HG02981 (cell line): ENCODE data around the gene TCF7L2.

Experiments
- ATAC-seq: cut with Tn5 transposase; IDR thresholded peaks from one replicate; pipeline ENCODE4 v1.9.1; 2021; ENCODE audit warnings: mild to moderate bottlenecking, moderate library complexity; ENCODE audit not compliant: unreplicated experiment

Gene TCF7L2

DNA sequence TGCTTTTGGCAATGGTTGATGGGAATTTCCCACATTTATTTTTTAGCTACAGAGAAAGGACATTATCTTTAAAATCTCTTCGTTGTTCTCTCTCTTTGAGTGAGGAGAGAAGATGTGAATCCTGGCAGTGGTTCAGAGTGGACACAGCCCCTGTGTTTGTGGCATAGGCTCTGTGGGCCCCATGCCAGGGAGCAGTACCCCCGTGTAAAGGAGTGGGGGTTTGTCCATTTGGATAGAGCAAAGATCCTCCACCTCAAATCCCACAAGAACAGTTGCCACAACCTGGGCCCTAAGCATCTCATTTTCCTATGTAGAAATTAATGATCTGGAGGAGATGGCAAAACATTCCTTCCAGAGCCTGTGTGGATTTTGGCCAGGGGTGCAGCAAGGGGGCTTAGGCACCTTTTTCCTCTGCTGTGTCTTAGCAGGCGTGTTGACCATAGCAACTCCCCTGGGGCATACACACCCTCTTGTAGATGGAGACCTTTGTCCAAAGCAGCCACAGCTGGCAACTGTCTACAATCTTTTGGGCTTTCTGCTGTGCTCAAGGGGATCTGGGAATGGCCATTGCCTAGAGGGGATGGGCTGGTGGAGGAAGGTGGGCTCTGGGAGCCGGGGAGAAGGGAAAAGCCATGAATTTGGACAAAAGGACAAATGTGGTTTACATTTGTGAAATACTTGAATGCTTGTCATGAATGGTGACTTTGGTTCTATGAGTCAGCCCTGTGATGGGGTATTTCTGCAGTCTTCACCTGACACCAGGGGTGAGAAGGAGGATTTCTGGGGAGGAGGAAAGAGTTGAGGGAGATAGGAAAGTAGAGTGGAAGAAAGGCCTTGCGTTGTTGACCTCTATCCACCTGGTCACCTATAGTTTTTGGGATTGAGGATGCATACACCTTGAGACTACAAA is 92.0 kb downstream of the TCF7L2 start:
- ATAC-seq: no peak

DNA sequence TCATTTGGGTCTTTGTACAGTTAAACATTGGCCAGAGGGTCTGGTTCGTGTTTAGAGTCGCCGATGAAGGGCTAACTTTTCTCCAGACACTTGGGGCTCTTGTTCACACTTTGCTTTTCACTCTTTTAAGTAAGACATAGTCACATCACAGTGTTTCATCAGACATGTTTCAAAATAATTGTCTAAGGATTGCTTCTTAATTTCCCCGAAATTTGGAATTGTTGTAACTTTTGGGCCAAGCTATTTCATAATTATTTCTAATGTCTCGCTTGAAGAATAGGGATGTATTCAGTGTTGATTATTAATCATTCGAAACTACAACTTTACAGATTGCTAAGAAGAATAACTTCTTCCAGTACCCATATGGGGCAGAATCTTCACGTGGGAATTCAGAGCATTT is 92.8 kb downstream of the TCF7L2 start:
- ATAC-seq: no peak

DNA sequence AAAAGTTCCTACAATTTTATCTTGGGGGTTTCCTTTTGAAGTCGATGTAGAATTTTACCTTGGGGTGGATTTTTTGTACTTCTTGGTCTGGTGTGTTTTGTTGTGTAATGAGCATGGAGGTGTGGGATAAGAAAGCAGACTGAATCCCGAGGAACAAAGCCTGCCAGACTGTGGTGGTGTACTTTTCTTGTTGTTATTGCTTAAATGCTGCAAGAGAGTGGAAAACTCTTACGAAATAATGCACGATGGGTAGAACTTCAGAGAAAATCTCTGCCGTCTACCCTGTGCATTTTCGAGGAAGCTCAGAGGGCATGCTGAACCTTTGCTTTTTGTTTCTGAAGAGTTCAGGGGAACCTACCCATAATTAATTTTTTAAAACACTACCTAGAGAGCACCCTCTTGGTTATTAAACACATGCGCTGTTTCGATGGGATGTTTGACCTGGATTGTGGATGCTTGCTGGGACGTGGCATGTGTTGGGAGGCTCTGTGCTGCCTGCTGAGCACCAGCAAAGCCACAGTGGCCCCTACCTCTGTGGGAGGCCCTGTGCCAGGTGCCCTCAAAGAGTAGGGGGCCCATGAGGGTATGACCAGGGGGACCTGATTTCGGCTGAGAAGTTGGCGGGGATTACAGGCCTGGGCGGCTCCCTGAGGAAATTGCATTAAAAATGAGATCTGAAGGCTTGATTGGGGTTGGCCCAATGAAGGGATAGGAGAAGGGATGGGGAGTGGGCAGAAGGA is 94.1 kb downstream of the TCF7L2 start:
- ATAC-seq: no peak

DNA sequence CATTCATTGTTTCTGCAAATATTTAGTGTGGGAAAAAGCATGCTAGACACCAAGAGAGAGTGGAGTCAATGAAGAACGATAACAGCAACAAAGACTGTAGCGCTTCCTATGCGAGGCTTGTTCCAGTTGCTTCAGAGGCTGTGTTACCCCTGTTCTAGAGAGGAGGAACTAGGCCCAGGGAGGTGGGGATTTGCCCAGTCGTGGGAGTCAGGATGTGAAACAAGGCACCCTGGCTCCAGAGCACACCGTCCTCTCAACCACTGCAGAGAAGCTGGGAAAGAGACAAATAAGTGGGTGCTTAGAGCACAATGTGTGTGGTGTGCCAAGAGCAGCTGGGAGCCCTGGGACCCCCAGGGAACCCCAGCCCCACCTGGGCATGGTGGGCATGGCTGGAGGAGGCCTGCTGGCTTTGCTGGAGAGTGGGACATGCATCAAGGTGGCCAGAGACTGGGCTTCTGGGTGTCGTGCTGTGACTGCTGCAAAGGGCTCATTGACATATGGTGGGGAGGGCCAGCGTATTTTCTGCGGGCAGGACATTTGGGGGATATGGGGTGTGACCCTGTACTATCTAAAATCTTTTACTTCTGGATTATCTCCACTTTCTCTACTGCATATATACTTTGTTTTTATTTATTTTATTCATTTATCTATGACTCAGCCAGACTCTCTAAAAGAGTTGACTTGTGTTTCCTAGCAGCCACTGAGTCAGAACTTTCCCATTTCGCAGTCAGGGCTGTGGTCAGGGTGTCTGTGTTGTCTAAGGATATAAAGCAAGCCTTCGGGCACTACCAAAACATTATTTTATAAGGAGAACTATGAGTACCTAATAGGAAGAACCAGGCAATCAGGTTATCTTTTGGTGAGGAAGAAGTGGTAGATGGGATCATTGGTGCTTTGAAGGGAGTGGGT is 95.4 kb downstream of the TCF7L2 start:
- ATAC-seq: no peak

DNA sequence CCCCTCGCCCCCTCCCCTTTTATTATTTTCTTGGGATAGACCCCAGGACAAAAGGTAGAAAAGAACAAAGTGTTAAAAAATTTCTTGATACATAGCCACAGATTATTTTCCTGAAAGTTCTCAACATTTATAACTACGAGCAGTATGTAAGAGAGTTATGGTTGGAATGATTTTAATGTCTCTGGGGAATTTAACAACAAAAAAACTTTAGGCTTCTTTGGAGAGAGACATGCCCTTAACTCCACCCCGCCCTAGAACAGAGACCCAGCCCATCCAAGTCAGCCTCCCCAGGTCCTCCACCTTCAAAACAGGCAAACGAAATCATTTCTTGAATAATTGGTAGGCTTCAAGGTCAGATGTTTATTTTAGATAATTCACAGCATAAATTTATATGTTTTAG is 97.1 kb downstream of the TCF7L2 start:
- no peak for ATAC-seq

DNA sequence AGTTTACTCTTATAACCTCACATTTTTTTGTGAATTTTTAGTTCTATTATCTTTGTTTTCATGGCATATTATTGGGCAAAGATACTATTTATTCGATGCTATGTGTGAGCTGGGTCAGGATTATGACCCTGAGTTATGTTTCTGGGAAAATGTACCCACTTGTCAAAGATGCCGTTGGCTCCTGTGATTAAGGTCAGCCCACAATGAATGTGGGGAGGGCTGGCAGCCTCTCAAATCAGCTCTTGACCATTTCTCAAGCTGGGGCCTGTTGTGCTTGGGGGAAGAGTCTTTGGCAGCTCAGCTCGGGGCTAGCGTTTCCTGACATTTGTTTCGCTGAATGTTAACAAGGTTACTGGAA is 97.5 kb downstream of the TCF7L2 start:
- ATAC-seq: no peak

DNA sequence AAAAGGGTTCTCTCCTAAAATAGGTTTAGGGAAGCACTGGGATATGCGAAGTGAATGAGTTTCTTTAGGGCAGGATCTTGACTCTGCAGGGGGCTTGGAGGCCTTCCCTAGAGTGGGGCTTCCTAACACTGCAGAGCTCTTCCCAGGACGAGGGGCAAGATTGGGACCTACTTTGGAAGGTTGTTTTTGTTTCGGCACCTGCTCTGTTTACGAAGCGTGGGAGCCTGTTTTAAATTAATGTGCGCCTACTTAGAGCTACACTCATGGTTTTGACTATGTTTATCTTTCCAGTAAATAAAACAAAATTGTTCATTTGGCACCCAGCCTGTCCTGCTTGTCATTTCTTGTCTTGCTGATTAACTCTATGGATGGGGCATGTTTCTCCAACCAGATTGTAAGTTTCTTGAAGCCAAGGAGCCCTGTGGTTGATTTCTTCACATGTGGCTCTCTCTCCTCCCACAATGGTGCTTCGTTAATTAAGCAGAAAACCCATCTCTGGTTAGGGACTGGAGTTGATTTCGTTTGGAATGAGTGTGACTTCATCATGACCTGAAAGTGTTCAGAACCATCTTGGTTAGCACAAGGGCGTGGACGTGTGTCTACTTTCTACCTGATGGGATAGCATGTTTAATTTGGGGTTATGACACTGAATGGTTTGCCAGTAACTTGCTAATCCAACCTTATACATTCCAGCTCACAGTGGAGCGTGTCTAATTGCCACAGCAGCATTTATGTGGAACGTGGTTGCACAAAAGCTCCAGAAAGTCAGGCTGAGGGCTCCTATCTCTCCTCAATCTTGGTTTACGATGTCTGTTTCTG is 98.1 kb downstream of the TCF7L2 start:
- ATAC-seq: no peak

DNA sequence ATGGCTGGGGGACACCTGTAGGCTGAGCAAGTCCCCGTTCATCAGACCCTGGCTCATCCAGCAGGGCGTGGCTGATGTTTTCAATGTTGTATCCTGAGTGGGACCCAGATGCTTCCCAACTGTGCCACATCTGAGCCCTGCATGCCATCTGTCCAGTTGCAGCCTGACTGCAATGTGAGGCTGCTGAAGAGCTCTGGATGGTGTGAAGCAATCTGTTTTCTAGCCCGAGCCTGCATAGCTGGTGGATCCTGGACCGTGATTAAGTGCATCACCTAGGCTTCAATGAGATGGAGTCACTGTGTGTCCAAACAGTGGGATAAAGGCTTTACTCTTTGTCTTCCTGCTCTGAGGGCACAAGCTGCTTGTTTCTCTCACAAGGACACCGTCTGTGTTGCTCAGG is 99.8 kb downstream of the TCF7L2 start:
- ATAC-seq: no peak

DNA sequence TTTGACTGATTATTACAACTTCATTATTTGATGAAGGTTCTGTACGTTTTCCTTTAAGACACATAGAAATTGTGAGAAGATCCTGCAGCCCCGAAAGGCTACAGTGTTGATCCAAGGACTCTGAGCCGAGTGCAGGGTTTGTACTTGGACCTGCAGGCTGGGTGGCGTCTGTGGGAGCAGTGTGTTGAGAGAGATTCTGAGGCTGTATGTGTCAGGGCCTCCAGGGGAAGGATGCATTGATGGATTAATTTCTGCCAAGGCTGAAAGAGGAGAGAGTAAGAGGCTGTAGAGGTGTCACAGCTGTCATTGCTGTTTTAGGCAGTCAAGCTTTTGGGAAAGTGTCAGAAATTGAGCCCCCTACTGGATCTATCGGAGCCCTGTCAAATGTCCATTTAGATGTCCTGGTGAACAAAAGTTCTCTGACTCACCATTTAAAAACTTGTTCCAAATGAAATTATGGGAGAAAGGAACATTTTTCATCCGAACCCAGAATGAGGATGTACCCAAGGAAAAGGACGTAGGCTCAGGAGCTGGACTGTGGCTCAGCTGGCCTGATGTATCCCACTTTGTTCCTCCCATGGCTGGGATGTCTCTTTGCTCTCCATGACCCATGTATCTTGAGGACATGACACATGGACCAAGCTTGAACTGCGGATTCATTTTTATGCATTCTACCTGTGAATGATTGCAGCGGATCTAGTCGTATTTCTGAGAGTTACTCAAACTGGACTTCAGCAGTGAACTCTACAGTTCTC is 102.2 kb downstream of the TCF7L2 start:
- no peak for ATAC-seq

DNA sequence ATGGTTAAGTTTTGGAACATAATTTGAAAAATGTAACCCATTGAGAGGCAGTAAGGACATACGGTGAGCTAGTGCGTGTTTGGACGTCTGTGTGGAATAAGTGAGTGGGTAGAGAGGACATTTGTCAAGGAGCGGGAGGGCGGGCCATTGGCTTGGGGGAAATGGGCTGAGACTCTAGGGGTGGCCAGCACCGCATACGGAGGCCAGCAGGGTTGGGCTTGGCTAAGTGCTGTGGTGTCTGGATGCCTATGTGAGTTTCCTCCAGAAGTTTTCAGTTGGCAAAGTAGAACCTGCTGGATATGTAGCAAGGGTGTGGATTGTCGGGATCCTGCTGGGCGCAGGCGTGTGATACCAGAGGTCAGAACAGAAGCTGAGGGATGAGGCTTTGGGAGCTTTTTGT is 103.0 kb downstream of the TCF7L2 start:
- no peak for ATAC-seq

DNA sequence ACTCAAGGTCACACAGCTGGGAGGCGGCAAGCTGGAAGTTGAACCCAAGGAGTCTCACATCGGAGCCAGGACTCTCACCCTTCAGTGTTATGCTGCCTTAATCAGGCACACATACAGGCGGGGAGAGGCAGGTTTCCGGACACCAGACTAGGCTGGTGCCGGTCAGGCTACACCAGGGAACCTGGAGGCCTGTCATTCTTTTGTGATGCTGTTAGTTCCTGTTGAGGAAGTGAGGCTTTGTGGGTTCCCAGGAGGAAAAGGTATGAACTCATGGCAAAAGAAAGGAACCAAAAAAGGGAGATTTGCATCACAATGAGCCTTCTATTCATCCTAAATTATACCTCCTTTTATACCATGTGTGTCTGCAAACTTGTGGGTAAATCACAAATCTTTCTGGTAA is 103.8 kb downstream of the TCF7L2 start:
- no peak for ATAC-seq

DNA sequence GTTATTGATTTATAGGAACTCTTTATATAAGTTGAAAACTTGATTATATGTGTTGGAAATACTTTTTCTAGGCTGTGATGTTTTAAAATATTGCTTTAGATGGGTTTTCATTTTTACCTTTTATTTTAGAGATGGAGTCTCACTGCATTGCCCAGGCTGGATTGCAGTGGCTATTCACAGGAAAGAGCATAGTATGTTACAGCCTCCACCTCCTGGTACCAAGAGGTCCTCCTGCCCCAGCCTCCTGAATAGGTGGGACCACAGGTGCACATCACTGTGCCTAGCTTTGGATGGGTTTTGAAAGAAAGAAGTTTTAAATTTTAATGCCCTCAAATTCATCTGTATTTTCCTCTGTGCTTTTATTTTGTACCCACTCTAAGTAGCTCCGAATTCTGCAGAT is 105.4 kb downstream of the TCF7L2 start:
- no peak for ATAC-seq

DNA sequence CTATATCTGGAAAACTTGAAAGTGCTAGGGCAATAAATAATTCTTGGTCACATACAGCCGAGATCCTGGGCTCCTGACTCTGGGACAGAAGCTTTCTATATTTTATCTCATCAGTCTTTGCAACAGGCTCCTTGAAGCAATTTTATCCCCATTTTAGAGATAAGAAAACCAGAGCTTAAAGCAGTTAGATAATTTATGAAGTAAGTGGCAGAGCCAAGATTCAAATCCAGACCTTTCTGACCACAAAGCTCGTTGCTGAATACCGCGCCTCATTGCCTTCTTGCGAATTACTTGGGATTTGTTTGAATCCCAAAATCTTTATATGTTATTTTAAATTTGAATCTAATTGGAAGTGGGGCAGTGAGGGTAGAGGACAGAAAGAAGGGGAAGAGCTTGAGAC is 106.0 kb downstream of the TCF7L2 start:
- ATAC-seq: no peak

DNA sequence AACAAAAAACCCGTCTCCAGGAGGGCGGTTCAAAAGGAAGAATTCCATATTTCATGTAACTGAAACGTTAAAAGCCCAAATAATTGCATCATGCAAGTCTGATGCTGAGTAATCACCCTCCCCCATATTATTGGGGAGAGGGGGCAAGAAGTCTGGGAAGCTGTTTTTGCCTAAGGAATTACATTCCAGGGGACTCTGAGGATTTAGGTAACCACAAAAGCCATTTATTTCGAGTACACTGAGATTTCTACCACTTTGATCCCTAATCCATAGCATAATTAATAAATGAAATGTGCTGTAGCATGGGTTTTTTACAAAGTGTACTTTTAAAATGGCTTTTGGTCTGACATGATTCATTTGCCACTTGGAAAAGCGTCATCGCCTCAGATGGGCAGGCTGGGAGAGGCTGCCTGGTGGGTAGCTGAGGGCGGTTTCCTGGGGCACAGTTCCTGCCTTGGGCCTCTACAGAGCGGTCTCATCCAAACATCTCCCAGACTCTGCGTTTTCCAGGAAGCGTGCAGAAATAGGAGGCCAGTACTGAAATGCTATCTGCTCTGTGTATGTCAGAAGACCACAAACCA is 106.5 kb downstream of the TCF7L2 start:
- ATAC-seq: no peak

DNA sequence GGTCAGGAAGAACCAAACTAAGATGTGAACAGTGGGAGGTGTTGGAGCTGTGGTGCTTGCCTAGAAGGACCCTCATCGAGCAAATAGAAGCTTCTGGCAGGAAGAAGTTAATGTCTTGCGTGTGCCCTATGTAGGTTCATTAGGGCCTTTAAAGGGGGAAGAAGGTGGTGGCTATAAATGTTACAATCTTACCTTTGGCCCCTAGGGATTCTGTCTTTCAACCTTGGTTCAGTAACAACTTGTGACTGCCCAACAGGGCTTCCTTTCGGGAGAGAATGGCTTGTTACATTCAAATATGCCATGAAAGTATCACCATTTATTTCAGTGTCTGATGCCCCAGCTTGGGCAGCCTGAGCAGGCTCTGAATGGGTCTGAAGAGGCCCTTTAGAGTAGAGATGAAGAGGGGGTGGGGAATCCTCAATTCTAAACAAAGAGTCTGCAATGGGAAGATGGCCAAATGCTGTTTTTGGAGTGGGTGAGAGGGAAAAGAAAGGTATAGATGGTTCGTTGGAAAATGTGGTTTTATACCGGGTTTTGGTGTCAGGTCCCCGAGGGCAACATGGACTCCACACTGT is 108.0 kb downstream of the TCF7L2 start:
- ATAC-seq: no peak

DNA sequence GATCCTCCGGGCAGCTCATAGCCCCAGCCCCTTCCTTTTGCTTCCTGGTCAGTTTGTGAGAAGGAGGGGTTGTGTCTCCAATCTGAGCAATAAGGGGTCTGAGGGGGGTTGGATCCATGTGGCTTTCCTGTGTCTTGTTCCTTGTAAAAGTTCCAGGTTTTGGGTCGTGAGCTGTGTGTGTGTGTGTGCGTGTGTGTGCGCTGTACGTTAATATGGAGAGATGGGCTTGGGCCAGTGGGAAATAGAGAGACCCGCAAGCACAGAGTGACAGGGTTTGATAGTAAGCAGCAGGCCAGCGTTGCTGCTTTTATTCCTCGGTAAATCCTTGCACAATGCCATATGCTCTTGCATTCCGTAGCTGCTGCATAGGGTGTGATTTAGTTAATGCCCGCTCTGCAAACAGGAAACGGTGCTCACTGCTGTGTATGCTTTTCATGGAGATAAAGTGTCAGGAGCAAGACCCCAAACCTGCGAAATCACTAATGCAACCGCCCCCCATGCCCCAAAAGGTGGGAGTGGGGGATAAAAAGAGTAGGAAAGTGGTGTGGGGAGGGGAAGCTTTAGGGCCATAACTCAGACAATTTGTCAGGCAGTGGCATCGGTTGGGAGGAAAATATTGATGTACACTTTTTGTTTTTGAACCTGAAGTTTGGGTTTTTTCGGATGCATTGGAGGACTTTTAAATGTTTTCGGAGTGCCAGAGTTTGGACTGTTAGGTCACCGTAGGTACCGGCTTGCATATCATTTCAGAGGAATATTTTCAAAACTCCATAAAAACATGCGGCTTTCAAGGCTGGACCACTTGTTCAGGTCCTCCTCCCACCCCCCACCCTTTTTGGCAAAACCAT is 108.7 kb downstream of the TCF7L2 start:
- ATAC-seq: no peak

DNA sequence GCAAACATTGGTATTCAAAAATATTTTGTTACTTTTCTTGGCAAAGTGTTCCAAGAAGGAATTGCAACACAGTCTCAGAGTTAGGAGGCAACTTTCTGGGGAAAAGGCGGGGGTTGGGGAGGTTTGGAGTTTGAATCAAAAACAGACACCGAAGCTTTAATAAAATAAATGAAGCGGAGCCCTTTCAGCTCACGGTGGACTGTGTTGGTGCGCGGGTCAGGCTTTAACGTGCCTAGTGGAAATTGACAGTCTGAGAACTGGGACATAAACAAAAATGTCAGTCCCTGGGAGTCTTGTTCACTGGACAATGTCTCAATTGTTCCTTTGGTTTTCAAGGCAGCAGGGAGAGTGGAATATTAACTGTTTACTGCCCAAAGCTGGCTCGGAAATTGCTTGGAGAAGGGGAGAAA is 109.3 kb downstream of the TCF7L2 start:
- ATAC-seq: no peak
